H9 (cell line): ENCODE results near the gene HUS1. TPM values are rescaled to one million over a fixed set of nuclear protein-coding genes. Genes with fewer than 3 reads are reported as not detected.

ENCODE experiments used
- DNase-seq: peaks from one replicate; pipeline ENCODE4 v3.0.0-alpha.2; 2017
- H2AFZ ChIP-seq: one replicate; pipeline ENCODE4 v1.6.1; 2013; ENCODE audit warnings: mild to moderate bottlenecking, low read length, control low read depth, moderate library complexity
- H2AK5ac ChIP-seq: 2 replicates; pipeline ENCODE4 v1.6.1; 2013; ENCODE audit warnings: low read length, control low read depth, mixed read lengths; ENCODE audit not compliant: insufficient read length
- H2BK120ac ChIP-seq: one replicate; pipeline ENCODE4 v1.6.1; 2013; ENCODE audit warnings: low read depth, mild to moderate bottlenecking, low read length, control low read depth, inconsistent platforms; ENCODE audit not compliant: poor library complexity, severe bottlenecking
- H2BK12ac ChIP-seq: 2 replicates; pipeline ENCODE4 v1.6.1; 2013; ENCODE audit warnings: low read length, control low read depth, mixed read lengths, low read depth; ENCODE audit not compliant: insufficient read length
- H2BK15ac ChIP-seq: 2 replicates; pipeline ENCODE4 v1.6.1; 2013; ENCODE audit warnings: low read depth, low read length, control low read depth
- H2BK20ac ChIP-seq: one replicate; pipeline ENCODE4 v1.6.1; 2013; ENCODE audit warnings: low read depth, mild to moderate bottlenecking, low read length, control low read depth, inconsistent platforms; ENCODE audit not compliant: poor library complexity, severe bottlenecking
- H2BK5ac ChIP-seq: 2 replicates; pipeline ENCODE4 v1.6.1; 2013; ENCODE audit warnings: low read length, control low read depth, mixed read lengths; ENCODE audit not compliant: insufficient read length
- H3K14ac ChIP-seq: 2 replicates; pipeline ENCODE4 v1.6.1; 2013; ENCODE audit warnings: low read length, control low read depth; ENCODE audit not compliant: insufficient read depth
- H3K18ac ChIP-seq: 2 replicates; pipeline ENCODE4 v1.6.1; 2013; ENCODE audit warnings: low read depth, mild to moderate bottlenecking, mixed read lengths, low read length, control low read depth; ENCODE audit not compliant: insufficient read length
- H3K23ac ChIP-seq: 2 replicates; pipeline ENCODE4 v1.6.1; 2013; ENCODE audit warnings: low read length, control low read depth, mixed read lengths, low read depth; ENCODE audit not compliant: insufficient read length
- H3K23me2 ChIP-seq: 2 replicates; pipeline ENCODE4 v1.6.1; 2013; ENCODE audit warnings: low read depth, mild to moderate bottlenecking, mixed read lengths, low read length, control low read depth; ENCODE audit not compliant: insufficient read length, poor library complexity, severe bottlenecking
- H3K27ac ChIP-seq: 2 replicates; pipeline ENCODE4 v1.5.1; 2013; ENCODE audit warnings: low read length, control low read depth, mixed read lengths, low read depth; ENCODE audit not compliant: insufficient read length
- H3K27me3 ChIP-seq: 2 replicates; pipeline ENCODE4 v1.6.1; 2013; ENCODE audit warnings: low read length, control low read depth, inconsistent platforms; ENCODE audit not compliant: insufficient read depth
- H3K4ac ChIP-seq: 2 replicates; pipeline ENCODE4 v1.6.1; 2013; ENCODE audit warnings: low read depth, mild to moderate bottlenecking, control low read depth, inconsistent platforms, low read length, moderate library complexity
- H3K4me1 ChIP-seq: 2 replicates; pipeline ENCODE4 v1.6.1; 2013; ENCODE audit warnings: low read length, control low read depth, inconsistent platforms; ENCODE audit not compliant: insufficient read depth
- H3K4me2 ChIP-seq: 2 replicates; pipeline ENCODE4 v1.6.1; 2013; ENCODE audit warnings: low read length, control low read depth, mixed read lengths; ENCODE audit not compliant: insufficient read length, insufficient read depth
- H3K56ac ChIP-seq: 2 replicates; pipeline ENCODE4 v1.6.1; 2013; ENCODE audit warnings: low read depth, mild to moderate bottlenecking, mixed read lengths, low read length, control low read depth; ENCODE audit not compliant: insufficient read length
- H3K79me1 ChIP-seq: 2 replicates; pipeline ENCODE4 v1.6.1; 2013; ENCODE audit warnings: low read depth, mild to moderate bottlenecking, moderate library complexity, low read length, control low read depth, inconsistent platforms; ENCODE audit not compliant: insufficient read depth, poor library complexity, severe bottlenecking
- H3K79me2 ChIP-seq: 2 replicates; pipeline ENCODE4 v1.6.1; 2013; ENCODE audit warnings: low read length, control low read depth, inconsistent platforms; ENCODE audit not compliant: insufficient read depth
- H3K9ac ChIP-seq: 2 replicates; pipeline ENCODE4 v1.6.1; 2013; ENCODE audit warnings: low read length, control low read depth, mixed read lengths; ENCODE audit not compliant: insufficient read length; ENCODE audit errors: extremely low read depth
- H3K9me3 ChIP-seq: one replicate; pipeline ENCODE4 v1.6.1; 2013; ENCODE audit warnings: low read depth, low read length, inconsistent platforms; ENCODE audit not compliant: control insufficient read depth
- H3T11ph ChIP-seq: one replicate; pipeline ENCODE4 v1.6.1; 2013; ENCODE audit warnings: mild to moderate bottlenecking, low read length, control low read depth, inconsistent platforms
- H4K20me1 ChIP-seq: one replicate; pipeline ENCODE4 v1.6.1; 2013; ENCODE audit not compliant: control insufficient read depth, insufficient read length, insufficient read depth
- H4K5ac ChIP-seq: 2 replicates; pipeline ENCODE4 v1.6.1; 2013; ENCODE audit warnings: low read depth, mild to moderate bottlenecking, mixed read lengths, low read length, control low read depth; ENCODE audit not compliant: insufficient read length
- H4K8ac ChIP-seq: replicated peaks from 2 replicates; pipeline ENCODE4 v1.6.1; 2013; ENCODE audit warnings: low read length, control low read depth, mixed read lengths, low read depth; ENCODE audit not compliant: insufficient read length
- H4K91ac ChIP-seq: 2 replicates; pipeline ENCODE4 v1.6.1; 2013; ENCODE audit warnings: low read depth, mild to moderate bottlenecking, moderate library complexity, mixed read lengths, low read length, control low read depth; ENCODE audit not compliant: insufficient read length
- H3K27ac Mint-ChIP-seq, 3 experiments: 2 replicates in 2 of 3; 3 replicates in 1 of 3; pipeline ENCODE4 v1.8.0; 2020 to 2021; ENCODE audit warnings: mixed read lengths in 3 of 3, mild to moderate bottlenecking in 1 of 3, moderate library complexity in 1 of 3
- H3K27me3 Mint-ChIP-seq: 2 replicates; pipeline ENCODE4 v1.8.0; 2021; ENCODE audit warnings: low read depth, mild to moderate bottlenecking, moderate library complexity, mixed read lengths
- H3K36me3 Mint-ChIP-seq, 3 experiments: 2 replicates in 2 of 3; 3 replicates in 1 of 3; pipeline ENCODE4 v1.8.0; 2020 to 2021; ENCODE audit warnings: low read depth in 3 of 3, mixed read lengths in 3 of 3; ENCODE audit not compliant: insufficient read depth in 1 of 3
- H3K4me1 Mint-ChIP-seq, 2 experiments: 2 replicates each; pipeline ENCODE4 v1.8.0; 2020; ENCODE audit warnings: mixed read lengths in 2 of 2
- H3K4me3 Mint-ChIP-seq, 2 experiments: 2 replicates in 1 of 2; 3 replicates in 1 of 2; pipeline ENCODE4 v1.8.0; 2020 to 2021; ENCODE audit warnings: mild to moderate bottlenecking in 2 of 2, mixed read lengths in 2 of 2, moderate library complexity in 1 of 2
- H3K9me3 Mint-ChIP-seq, 2 experiments: 2 replicates in 1 of 2; 3 replicates in 1 of 2; pipeline ENCODE4 v1.8.0; 2020; ENCODE audit warnings: mild to moderate bottlenecking in 2 of 2, mixed read lengths in 2 of 2, moderate library complexity in 1 of 2
- CTCF ChIP-seq: fragments of 200-600 bp; sonication (generic); conservative IDR thresholded peaks from 3 replicates; pipeline ENCODE4 v1.8.0; 2021; ENCODE audit warnings: antibody characterized with exemption, mild to moderate bottlenecking
- WGBS: extraction: QIAGEN DNeasy Blood & Tissue Kit; methylation state at CpG from one replicate; pipeline ENCODE4 v1.1.7; 2013; ENCODE audit warnings: missing lambda C conversion rate, low lambda C conversion rate, mixed read lengths; ENCODE audit not compliant: insufficient read length; ENCODE audit errors: extremely low coverage; 5-methylcytosine and 5-hydroxymethylcytosine counted together
- total RNA-seq: library from RNA; stranded (reverse); gene quantifications from 2 replicates; pipeline ENCODE4 v1.2.1, GENCODE V29; 2021

HUS1 gene
- total RNA-seq, 1 experiment from 2014 or later: 43.1 TPM

DNA sequence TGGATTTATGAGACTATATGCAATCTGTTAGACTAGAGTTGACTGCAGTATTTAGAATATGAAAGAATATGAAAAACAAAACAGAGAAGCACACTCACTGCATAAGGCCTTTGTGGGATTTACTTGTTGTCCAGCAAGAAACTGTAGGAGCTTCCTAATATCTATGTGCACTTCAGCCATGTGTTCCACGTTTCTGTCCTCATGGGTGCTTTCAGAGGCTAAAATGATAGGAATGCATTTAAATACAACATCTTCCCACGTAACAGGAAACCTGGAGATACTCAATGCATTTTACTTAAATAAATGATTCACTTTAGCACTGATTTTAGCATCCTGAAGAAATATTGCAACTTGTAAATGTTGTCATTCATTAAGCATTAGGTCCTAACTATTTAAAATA is 11.7 kb downstream of the HUS1 start:
- no peak overlapping the region for H3T11ph ChIP-seq
- no CpG with 5 or more reads among the region's 2 CpGs for WGBS
- H3K4me1 Mint-ChIP-seq: peaks cover 8 to 11% of the 10 kb centered on the region in 2 experiments

More for the DNA sequence above, 11.7 kb downstream of the HUS1 start:
- H2AFZ ChIP-seq: no peak overlapping the region
- Mint-ChIP-seq H3K27me3 (no peaks in the 10 kb centered on the region), H3K36me3 (peaks cover 48 to 90% (median 81%) of the 10 kb centered on the region in 3 experiments), H3K4me3 (no peak overlapping the region), H3K27ac (no peak overlapping the region), H3K9me3 (no peaks in the 10 kb centered on the region; a peak in 2 of 5 replicates)
- no peaks in the 10 kb centered on the region for H3K27me3 ChIP-seq
- no peaks in the 10 kb centered on the region for H3K79me2 ChIP-seq
- no peak overlapping the region for H2AK5ac ChIP-seq
- H2BK20ac ChIP-seq: no peak overlapping the region
- no peaks in the 10 kb centered on the region for H3K79me1 ChIP-seq
- no peak overlapping the region for H3K4me2 ChIP-seq
- no peak overlapping the region for H3K23ac ChIP-seq
- H3K27ac ChIP-seq: no peak overlapping the region
- H2BK5ac ChIP-seq: no peak overlapping the region
- no peaks in the 10 kb centered on the region for H3K9me3 ChIP-seq
- H4K91ac ChIP-seq: no peak overlapping the region
- H3K4ac ChIP-seq: no peak overlapping the region
- no peak overlapping the region for H3K18ac ChIP-seq
- H2BK12ac ChIP-seq: no peak overlapping the region
- H3K56ac ChIP-seq: no peak overlapping the region
- no peak overlapping the region for H2BK15ac ChIP-seq
- no peak overlapping the region for H3K14ac ChIP-seq
- no peak overlapping the region for H4K8ac ChIP-seq
- no peaks in the 10 kb centered on the region for H3K4me1 ChIP-seq
- no peaks in the 10 kb centered on the region for H3K23me2 ChIP-seq
- H2BK120ac ChIP-seq: no peak overlapping the region
- H3K9ac ChIP-seq: no peak overlapping the region
- H4K20me1 ChIP-seq: no peaks in the 10 kb centered on the region
- no peak for DNase-seq
- H4K5ac ChIP-seq: no peak overlapping the region
- TF ChIP-seq CTCF: no peak
